Tibial nerve (tissue), 4 donors: ENCODE measurements around the gene ARID1B. TPM values are rescaled to one million over a fixed set of nuclear protein-coding genes. Genes with fewer than 3 reads are reported as not detected.

Experiments
- DNase-seq, 2 donors: peaks; one replicate each; pipeline ENCODE4 v3.0.0-alpha.2; 2019; ENCODE audit warnings: low spot score in 2 of 2
- H3K27ac ChIP-seq, 4 donors: fragments of 200-600 bp; sonication (generic) in 3 of 4; one replicate each; pipeline ENCODE4 v1.5.1; 2017 to 2019; ENCODE audit warnings: mild to moderate bottlenecking in 1 of 4
- H3K27me3 ChIP-seq, 2 donors: fragments of 200-600 bp; sonication (generic) in 1 of 2; one replicate each; pipeline versions ENCODE4 v1.5.1 to v1.6.0; 2017 to 2019
- H3K36me3 ChIP-seq, 3 donors: fragments of 200-600 bp; sonication (generic); one replicate each; pipeline ENCODE4 v1.5.1; 2018 to 2019
- H3K4me1 ChIP-seq, 4 donors: fragments of 200-600 bp; sonication (generic) in 3 of 4; one replicate each; pipeline ENCODE4 v1.5.1; 2017 to 2019
- H3K4me3 ChIP-seq, 4 donors: fragments of 200-600 bp; sonication (generic) in 3 of 4; one replicate each; pipeline ENCODE4 v1.5.1; 2017 to 2019; ENCODE audit warnings: mild to moderate bottlenecking in 1 of 4, moderate library complexity in 1 of 4
- H3K9me3 ChIP-seq, 4 donors: fragments of 200-600 bp; sonication (generic) in 3 of 4; one replicate each; pipeline ENCODE4 v1.5.1; 2017 to 2019
- EP300 ChIP-seq, 2 donors: sonication (generic); formaldehyde crosslinking; IDR thresholded peaks; one replicate each; pipeline ENCODE4 v1.6.1; 2017; ENCODE audit warnings: antibody characterized with exemption in 2 of 2, mild to moderate bottlenecking in 1 of 2
- POLR2A ChIP-seq, 2 donors: fragments of 450-650 bp; IDR thresholded peaks; one replicate each; pipeline ENCODE4 v1.6.1; 2017; ENCODE audit warnings: antibody characterized with exemption in 2 of 2, mild to moderate bottlenecking in 2 of 2, moderate library complexity in 2 of 2
- WGBS, 2 donors: methylation state at CpG; one replicate each; pipeline ENCODE4 v1.1.5; 2018; 5-methylcytosine and 5-hydroxymethylcytosine counted together
- total RNA-seq, 4 donors: library from RNA; depleted of rRNA; stranded (reverse); fragments of >200 nt; gene quantifications; one replicate each; pipeline ENCODE4 v1.1.0, GENCODE V29; 2016
- TF ChIP-seq, protein P1 (sequence below), 5 experiments: fragments of 200-600 bp in 3 of 5; fragments of 450-650 bp in 2 of 5; sonication (generic) in 3 of 5; IDR thresholded peaks; one replicate each; pipeline ENCODE4 v1.5.1; 2016 to 2019; ENCODE audit warnings: antibody characterized with exemption in 5 of 5, mild to moderate bottlenecking in 3 of 5, moderate library complexity in 2 of 5

ARID1B gene
- total RNA-seq, 4 donors from 2014 or later, result 91.5 to 123 (median 110) TPM

GRCh38 chr6:156917213-156917612, 140.0 kb downstream of the ARID1B start:
- Histone ChIP-seq H3K36me3 (no peaks in the 10 kb centered on the region), H3K4me1 (peaks cover 0 to 65% (median 6%) of the 10 kb centered on the region in 4 donors), H3K27me3 (no peaks in the 10 kb centered on the region), H3K27ac (no peak overlapping the region), H3K4me3 (no peak overlapping the region), H3K9me3 (no peaks in the 10 kb centered on the region)
- no peak for DNase-seq
- TF ChIP-seq EP300 (IDR thresholded peaks at IDR 0.05) (no peak), POLR2A (IDR thresholded peaks at IDR 0.05) (no peak)
- TF ChIP-seq, protein P1, sequence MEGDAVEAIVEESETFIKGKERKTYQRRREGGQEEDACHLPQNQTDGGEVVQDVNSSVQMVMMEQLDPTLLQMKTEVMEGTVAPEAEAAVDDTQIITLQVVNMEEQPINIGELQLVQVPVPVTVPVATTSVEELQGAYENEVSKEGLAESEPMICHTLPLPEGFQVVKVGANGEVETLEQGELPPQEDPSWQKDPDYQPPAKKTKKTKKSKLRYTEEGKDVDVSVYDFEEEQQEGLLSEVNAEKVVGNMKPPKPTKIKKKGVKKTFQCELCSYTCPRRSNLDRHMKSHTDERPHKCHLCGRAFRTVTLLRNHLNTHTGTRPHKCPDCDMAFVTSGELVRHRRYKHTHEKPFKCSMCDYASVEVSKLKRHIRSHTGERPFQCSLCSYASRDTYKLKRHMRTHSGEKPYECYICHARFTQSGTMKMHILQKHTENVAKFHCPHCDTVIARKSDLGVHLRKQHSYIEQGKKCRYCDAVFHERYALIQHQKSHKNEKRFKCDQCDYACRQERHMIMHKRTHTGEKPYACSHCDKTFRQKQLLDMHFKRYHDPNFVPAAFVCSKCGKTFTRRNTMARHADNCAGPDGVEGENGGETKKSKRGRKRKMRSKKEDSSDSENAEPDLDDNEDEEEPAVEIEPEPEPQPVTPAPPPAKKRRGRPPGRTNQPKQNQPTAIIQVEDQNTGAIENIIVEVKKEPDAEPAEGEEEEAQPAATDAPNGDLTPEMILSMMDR (IDR thresholded peaks at IDR 0.05), result no peak
- 61% methylated on average over 5 of the region's 5 CpGs for WGBS, 2 donors

DNA sequence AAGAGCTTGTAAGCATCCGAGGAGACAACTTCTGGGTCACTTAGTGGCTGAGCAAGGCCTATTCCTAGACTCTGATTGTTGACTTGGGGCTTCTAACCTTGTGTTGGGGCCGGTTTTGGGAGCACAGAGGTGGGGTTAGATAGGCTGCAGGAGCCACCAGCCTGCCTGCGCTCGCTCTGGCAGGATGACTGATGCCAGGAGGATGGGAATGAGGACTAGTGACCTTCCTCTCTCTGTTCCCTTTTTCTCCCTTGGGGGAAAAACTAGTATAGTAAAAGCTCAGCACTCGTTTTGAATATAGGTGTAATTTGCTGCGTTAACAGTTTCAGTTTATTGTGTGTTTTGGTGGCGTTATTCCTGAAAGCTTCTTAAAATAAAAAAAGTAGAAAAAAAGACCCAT, 141.5 kb downstream of the ARID1B start:
- 53 to 55% methylated on average over 7 of the region's 7 CpGs for WGBS, 2 donors
- Histone ChIP-seq H3K4me3 (no peak overlapping the region), H3K27ac (no peak overlapping the region), H3K27me3 (no peaks in the 10 kb centered on the region), H3K36me3 (no peaks in the 10 kb centered on the region), H3K4me1 (peaks cover 0 to 68% (median 6%) of the 10 kb centered on the region in 4 donors), H3K9me3 (no peaks in the 10 kb centered on the region)
- DNase-seq, result no peak
- no peak for TF ChIP-seq EP300 (IDR thresholded peaks at IDR 0.05)
- TF ChIP-seq, protein P1 (IDR thresholded peaks at IDR 0.05), result no peak
- no peak for TF ChIP-seq POLR2A (IDR thresholded peaks at IDR 0.05)

GRCh38 chr6:156919370-156919769, 142.2 kb downstream of the ARID1B start:
- WGBS, 2 donors, result 96 to 100% methylated on average over 2 of the region's 2 CpGs
- H3K9me3 ChIP-seq, result no peaks in the 10 kb centered on the region
- H3K4me1 ChIP-seq, result peaks cover 0 to 72% (median 8%) of the 10 kb centered on the region in 4 donors
- no peak overlapping the region for H3K27ac ChIP-seq
- no peaks in the 10 kb centered on the region for H3K27me3 ChIP-seq
- TF ChIP-seq POLR2A (IDR thresholded peaks at IDR 0.05), result no peak
- TF ChIP-seq EP300 (IDR thresholded peaks at IDR 0.05), result no peak
- TF ChIP-seq, protein P1 (IDR thresholded peaks at IDR 0.05), result no peak
- no peak overlapping the region for H3K4me3 ChIP-seq
- H3K36me3 ChIP-seq, result no peaks in the 10 kb centered on the region
- no peak for DNase-seq

DNA sequence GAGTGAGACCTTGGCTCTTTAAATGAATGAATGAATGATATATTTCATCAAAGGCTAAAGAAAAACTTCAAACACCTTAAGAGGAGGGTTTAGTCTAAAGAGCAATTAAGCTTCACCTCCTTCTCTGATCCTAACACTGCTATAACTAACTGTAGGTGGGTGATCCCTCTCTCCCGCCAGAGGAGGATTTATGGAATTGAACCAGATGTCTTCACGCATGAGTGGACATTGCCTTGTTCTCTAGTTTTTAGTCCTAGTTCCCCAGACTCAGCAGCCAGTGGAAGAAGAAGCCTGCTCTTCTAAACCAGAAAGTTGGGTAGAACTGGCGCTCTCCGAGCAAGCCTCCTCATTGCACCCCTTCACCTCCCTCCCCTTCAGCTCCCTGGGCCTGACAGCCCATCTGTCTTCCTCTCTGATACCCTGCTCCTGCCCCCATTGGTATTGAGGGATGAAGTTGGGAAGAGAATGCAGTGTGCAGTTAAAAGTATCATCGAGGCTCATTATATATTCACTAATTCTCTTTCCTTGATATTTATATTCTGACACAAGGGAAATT, 142.7 kb downstream of the ARID1B start:
- no peak for DNase-seq
- Histone ChIP-seq H3K36me3 (no peaks in the 10 kb centered on the region), H3K4me1 (peaks cover 0 to 72% (median 9%) of the 10 kb centered on the region in 4 donors), H3K27ac (no peak overlapping the region), H3K9me3 (no peaks in the 10 kb centered on the region), H3K4me3 (no peak overlapping the region), H3K27me3 (no peaks in the 10 kb centered on the region)
- TF ChIP-seq EP300 (IDR thresholded peaks at IDR 0.05) (no peak), POLR2A (IDR thresholded peaks at IDR 0.05) (no peak)
- TF ChIP-seq, protein P1 (IDR thresholded peaks at IDR 0.05), result no peak
- WGBS, 2 donors, result 82 to 86% methylated on average over 5 of the region's 5 CpGs

DNA sequence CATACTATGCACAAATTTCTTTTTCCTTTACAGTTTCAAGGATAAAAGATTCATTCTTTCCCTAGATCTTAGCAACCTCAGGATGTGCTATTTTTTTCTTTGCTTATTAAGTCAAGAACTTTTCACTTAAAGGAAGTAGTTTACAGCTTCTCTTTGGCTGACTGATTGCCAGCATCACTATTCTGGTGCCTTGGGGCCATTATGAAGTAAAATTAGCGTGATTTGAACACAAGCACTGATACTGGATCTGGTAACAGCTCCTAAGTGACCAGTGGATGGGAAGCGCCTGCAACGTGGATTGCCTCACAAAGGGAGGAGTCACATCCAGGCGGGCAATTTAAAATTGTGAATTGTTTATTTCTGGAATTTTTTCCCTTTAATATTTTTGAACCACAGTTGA, 147.1 kb downstream of the ARID1B start:
- 71 to 73% methylated on average over 4 of the region's 4 CpGs for WGBS, 2 donors
- H3K27ac ChIP-seq, result no peak overlapping the region
- H3K9me3 ChIP-seq, result no peaks in the 10 kb centered on the region
- TF ChIP-seq, protein P1 (IDR thresholded peaks at IDR 0.05), result no peak
- TF ChIP-seq EP300 (IDR thresholded peaks at IDR 0.05), result no peak
- TF ChIP-seq POLR2A (IDR thresholded peaks at IDR 0.05), result no peak
- H3K4me1 ChIP-seq, result peaks cover 0 to 53% (median 9%) of the 10 kb centered on the region in 4 donors
- H3K4me3 ChIP-seq, result no peak overlapping the region
- H3K36me3 ChIP-seq, result no peaks in the 10 kb centered on the region
- no peak for DNase-seq
- no peaks in the 10 kb centered on the region for H3K27me3 ChIP-seq
